Breast epithelium (tissue), 3 donors: ENCODE data around the gene MDH1B.

Experiments used
- POLR2A ChIP-seq: fragments of 450-650 bp; IDR thresholded peaks from one replicate; pipeline ENCODE4 v1.6.1; 2016; ENCODE audit warnings: antibody characterized with exemption, mild to moderate bottlenecking, moderate library complexity
- POLR2AphosphoS5 ChIP-seq, 3 donors: sonication (generic); formaldehyde crosslinking; IDR thresholded peaks; one replicate each; pipeline ENCODE4 v1.6.1; 2017; ENCODE audit warnings: antibody characterized with exemption in 3 of 3
- TF ChIP-seq, protein P1 (sequence below), 3 donors: fragments of 450-650 bp; IDR thresholded peaks; one replicate each; pipeline ENCODE4 v1.5.1; 2016 to 2017; ENCODE audit warnings: antibody characterized with exemption in 3 of 3, mild to moderate bottlenecking in 3 of 3, moderate library complexity in 3 of 3

DNA sequence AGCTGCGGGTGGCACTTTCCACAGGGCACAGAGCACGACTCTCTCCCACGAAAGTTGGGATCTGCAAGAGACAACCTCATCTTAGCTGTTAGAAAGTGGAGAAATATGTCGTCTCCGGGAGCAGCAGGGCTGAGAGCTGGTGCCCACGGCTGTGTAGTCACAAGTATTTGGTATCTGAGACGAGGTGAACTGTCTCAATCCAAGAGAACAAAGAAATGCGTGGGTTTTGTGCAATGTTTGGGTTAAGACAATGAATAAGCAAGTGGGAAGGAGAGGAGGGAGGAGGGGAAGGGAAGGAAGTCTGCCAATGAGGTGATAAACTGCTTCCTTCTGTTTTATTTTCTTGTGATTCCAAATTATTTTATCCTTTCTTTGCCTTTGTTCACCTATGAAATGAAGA is 65.0 kb downstream of the MDH1B start:
- TF ChIP-seq, protein P1, sequence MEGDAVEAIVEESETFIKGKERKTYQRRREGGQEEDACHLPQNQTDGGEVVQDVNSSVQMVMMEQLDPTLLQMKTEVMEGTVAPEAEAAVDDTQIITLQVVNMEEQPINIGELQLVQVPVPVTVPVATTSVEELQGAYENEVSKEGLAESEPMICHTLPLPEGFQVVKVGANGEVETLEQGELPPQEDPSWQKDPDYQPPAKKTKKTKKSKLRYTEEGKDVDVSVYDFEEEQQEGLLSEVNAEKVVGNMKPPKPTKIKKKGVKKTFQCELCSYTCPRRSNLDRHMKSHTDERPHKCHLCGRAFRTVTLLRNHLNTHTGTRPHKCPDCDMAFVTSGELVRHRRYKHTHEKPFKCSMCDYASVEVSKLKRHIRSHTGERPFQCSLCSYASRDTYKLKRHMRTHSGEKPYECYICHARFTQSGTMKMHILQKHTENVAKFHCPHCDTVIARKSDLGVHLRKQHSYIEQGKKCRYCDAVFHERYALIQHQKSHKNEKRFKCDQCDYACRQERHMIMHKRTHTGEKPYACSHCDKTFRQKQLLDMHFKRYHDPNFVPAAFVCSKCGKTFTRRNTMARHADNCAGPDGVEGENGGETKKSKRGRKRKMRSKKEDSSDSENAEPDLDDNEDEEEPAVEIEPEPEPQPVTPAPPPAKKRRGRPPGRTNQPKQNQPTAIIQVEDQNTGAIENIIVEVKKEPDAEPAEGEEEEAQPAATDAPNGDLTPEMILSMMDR (IDR thresholded peaks at IDR 0.05), result no peak
- TF ChIP-seq POLR2A (no peak), POLR2AphosphoS5 (IDR thresholded peaks at IDR 0.05) (no peak)
